IMR-90 (cell line): Measurements from ENCODE around the gene ALDH7A1. TPM values are rescaled to one million over a fixed set of nuclear protein-coding genes. Genes with fewer than 3 reads are reported as not detected.

Source experiments
- ATAC-seq: fragments of 200-7000 bp; cut with Tn5 transposase; 2 replicates; pipeline ENCODE4 v1.9.1; 2020; ENCODE audit warnings: low read depth, mild to moderate bottlenecking, moderate library complexity
- BruUV-seq: library from RNA; stranded (reverse); fragments of 400-500 nt; replicated peaks from 2 replicates; lab custom pipeline; 2021; lab: Mats Ljungman, UMichigan
- CTCF ChIA-PET: fragments of 300-600 bp; formaldehyde crosslinking; extraction: SDS; loops from one replicate; lab custom pipeline; 2021; ENCODE audit warnings: antibody characterized with exemption; lab: Yijun Ruan, JAX
- POLR2A ChIA-PET: fragments of 300-600 bp; sonication (Branson Sonifier 250); formaldehyde crosslinking; loops from one replicate; lab custom pipeline; 2022; ENCODE audit warnings: antibody characterized with exemption; ENCODE audit not compliant: unreplicated experiment; lab: Charles Lee
- DNase-seq: peaks from one replicate; pipeline ENCODE4 v3.0.0; 2013
- H2AFZ ChIP-seq: replicated peaks from 2 replicates; pipeline ENCODE3; 2013; ENCODE audit warnings: low read length, mild to moderate bottlenecking; ENCODE audit not compliant: poor library complexity
- H2AK5ac ChIP-seq: 2 replicates; pipeline ENCODE4 v1.6.1; 2013; ENCODE audit warnings: low read depth, low read length, inconsistent platforms
- H2AK9ac ChIP-seq: replicated peaks from 2 replicates; pipeline ENCODE3; 2013; ENCODE audit warnings: mild to moderate bottlenecking, low read depth, low read length, moderate library complexity; ENCODE audit not compliant: poor library complexity
- H2BK120ac ChIP-seq: 2 replicates; pipeline ENCODE4 v1.6.1; 2013; ENCODE audit warnings: low read depth, low read length, inconsistent platforms
- H2BK15ac ChIP-seq: 3 replicates; pipeline ENCODE4 v1.6.1; 2013; ENCODE audit warnings: low read depth, low read length, inconsistent platforms
- H2BK20ac ChIP-seq: 2 replicates; pipeline ENCODE4 v1.6.1; 2013; ENCODE audit warnings: low read depth, mild to moderate bottlenecking, inconsistent platforms, low read length, moderate library complexity
- H2BK5ac ChIP-seq: 2 replicates; pipeline ENCODE4 v1.6.1; 2013; ENCODE audit warnings: mild to moderate bottlenecking, low read depth, low read length, inconsistent platforms; ENCODE audit not compliant: poor library complexity, severe bottlenecking
- H3K14ac ChIP-seq: replicated peaks from 2 replicates; pipeline ENCODE4 v1.6.1; 2013; ENCODE audit warnings: low read depth, low read length, inconsistent platforms
- H3K18ac ChIP-seq: 2 replicates; pipeline ENCODE4 v1.6.1; 2013; ENCODE audit warnings: low read depth, low read length, control low read depth
- H3K23ac ChIP-seq: 2 replicates; pipeline ENCODE4 v1.6.1; 2013; ENCODE audit warnings: low read depth, low read length, inconsistent platforms
- H3K27ac ChIP-seq: 2 replicates; pipeline ENCODE4 v1.5.1; 2013; ENCODE audit warnings: mild to moderate bottlenecking, control low read depth, low read length; ENCODE audit not compliant: insufficient read depth
- H3K27me3 ChIP-seq: 2 replicates; pipeline ENCODE4 v1.6.1; 2013; ENCODE audit warnings: low read length; ENCODE audit not compliant: control insufficient read depth, insufficient read depth
- H3K36me3 ChIP-seq: 2 replicates; pipeline ENCODE4 v1.6.1; 2013; ENCODE audit warnings: low read length, mixed read lengths; ENCODE audit not compliant: control insufficient read depth, insufficient read depth
- H3K4ac ChIP-seq: 2 replicates; pipeline ENCODE4 v1.6.1; 2013; ENCODE audit warnings: low read depth, low read length, inconsistent platforms
- H3K4me1 ChIP-seq: 2 replicates; pipeline ENCODE4 v1.6.1; 2013; ENCODE audit warnings: low read length, mixed read lengths; ENCODE audit not compliant: control insufficient read depth, insufficient read depth
- H3K4me2 ChIP-seq: 2 replicates; pipeline ENCODE4 v1.6.1; 2013; ENCODE audit warnings: low read depth, mild to moderate bottlenecking, control low read depth, low read length, moderate library complexity
- H3K4me3 ChIP-seq: 2 replicates; pipeline ENCODE4 v1.5.1; 2013; ENCODE audit warnings: low read depth, mild to moderate bottlenecking, control low read depth, low read length, moderate library complexity; ENCODE audit not compliant: insufficient read depth
- H3K56ac ChIP-seq: 2 replicates; pipeline ENCODE4 v1.6.1; 2013; ENCODE audit warnings: low read length, inconsistent platforms; ENCODE audit not compliant: insufficient read depth; ENCODE audit errors: extremely low read depth
- H3K79me1 ChIP-seq, 2 experiments: 2 replicates each; pipeline ENCODE4 v1.6.1; 2013; ENCODE audit warnings: low read length in 2 of 2, inconsistent platforms in 1 of 2, low read depth in 1 of 2
- H3K9ac ChIP-seq: 2 replicates; pipeline ENCODE4 v1.6.1; 2013; ENCODE audit warnings: low read depth, low read length, control low read depth
- H3K9me1 ChIP-seq: 2 replicates; pipeline ENCODE4 v1.6.1; 2013; ENCODE audit warnings: low read length, inconsistent platforms; ENCODE audit not compliant: insufficient read depth
- H3K9me3 ChIP-seq: 2 replicates; pipeline ENCODE4 v1.6.1; 2013; ENCODE audit warnings: low read length; ENCODE audit not compliant: control insufficient read depth, insufficient read depth
- H4K20me1 ChIP-seq: 2 replicates; pipeline ENCODE4 v1.6.1; 2013; ENCODE audit warnings: low read length, inconsistent platforms; ENCODE audit not compliant: insufficient read depth
- H4K5ac ChIP-seq: 2 replicates; pipeline ENCODE4 v1.6.1; 2013; ENCODE audit warnings: mild to moderate bottlenecking, low read depth, low read length, control low read depth
- H4K8ac ChIP-seq, 2 experiments: 2 replicates each; pipeline ENCODE4 v1.6.1; 2013; ENCODE audit warnings: low read depth in 2 of 2, low read length in 2 of 2, control low read depth in 1 of 2, inconsistent platforms in 1 of 2
- H4K91ac ChIP-seq: 2 replicates; pipeline ENCODE4 v1.6.1; 2013; ENCODE audit warnings: low read depth, low read length, inconsistent platforms; ENCODE audit not compliant: insufficient read depth
- BHLHE40 ChIP-seq: fragments of 150-350 bp; IDR thresholded peaks from 2 replicates; pipeline ENCODE4 v1.6.1; 2016; ENCODE audit warnings: mild to moderate bottlenecking, low read depth, low read length
- CEBPB ChIP-seq: IDR thresholded peaks from 2 replicates; pipeline ENCODE4 v1.6.1; 2012; ENCODE audit warnings: low read depth, low read length, improper control_type of control experiment
- CHD1 ChIP-seq: IDR thresholded peaks from 2 replicates; pipeline ENCODE4 v1.6.1; 2012; ENCODE audit warnings: low read depth, low read length, improper control_type of control experiment
- FOS ChIP-seq: fragments of 150-350 bp; IDR thresholded peaks from 2 replicates; pipeline ENCODE4 v1.6.1; 2016; ENCODE audit warnings: low read depth, low read length
- MAFK ChIP-seq: IDR thresholded peaks from 2 replicates; pipeline ENCODE4 v1.6.1; 2012; ENCODE audit warnings: low read depth, low read length, improper control_type of control experiment
- MAZ ChIP-seq: IDR thresholded peaks from 2 replicates; pipeline ENCODE4 v1.6.1; 2012; ENCODE audit warnings: low read depth, mild to moderate bottlenecking, low read length, improper control_type of control experiment, moderate library complexity, borderline replicate concordance
- MXI1 ChIP-seq: IDR thresholded peaks from 2 replicates; pipeline ENCODE4 v1.6.1; 2012; ENCODE audit warnings: low read depth, mild to moderate bottlenecking, low read length, moderate library complexity, borderline replicate concordance
- NFE2L2 ChIP-seq: fragments of 150-350 bp; IDR thresholded peaks from 2 replicates; pipeline ENCODE4 v1.6.1; 2016; ENCODE audit warnings: low read depth, mild to moderate bottlenecking, low read length
- POLR2A ChIP-seq: IDR thresholded peaks from 2 replicates; pipeline ENCODE4 v1.6.1; 2012; ENCODE audit warnings: mild to moderate bottlenecking, low read depth, low read length
- RAD21 ChIP-seq: IDR thresholded peaks from 2 replicates; pipeline ENCODE4 v1.6.1; 2012; ENCODE audit warnings: low read length, improper control_type of control experiment
- RCOR1 ChIP-seq: IDR thresholded peaks from 2 replicates; pipeline ENCODE4 v1.6.1; 2012; ENCODE audit warnings: mild to moderate bottlenecking, low read length, improper control_type of control experiment; ENCODE audit not compliant: insufficient replicate concordance
- RFX5 ChIP-seq: IDR thresholded peaks from 2 replicates; pipeline ENCODE4 v1.8.0; 2012; ENCODE audit warnings: low read depth, mild to moderate bottlenecking, low read length, moderate library complexity
- SMC3 ChIP-seq: fragments of 150-350 bp; IDR thresholded peaks from 2 replicates; pipeline ENCODE4 v1.6.1; 2016; ENCODE audit warnings: low read depth, mild to moderate bottlenecking, antibody characterized with exemption, low read length, moderate library complexity
- WGBS, 2 experiments: methylation state at CpG; one replicate each; pipeline versions ENCODE4 v1.1.5 to v1.1.7; 2013; ENCODE audit warnings: missing lambda C conversion rate in 2 of 2; ENCODE audit not compliant: insufficient read length in 1 of 2; ENCODE audit errors: extremely low coverage in 2 of 2; 5-methylcytosine and 5-hydroxymethylcytosine counted together
- dilution Hi-C: fragments of 300-500 bp; cut with HindIII; formaldehyde crosslinking; loops from one replicate; pipeline ENCODE4 v1.14.3; 2018; ENCODE audit warnings: low sequenced_read_pairs; ENCODE audit not compliant: unreplicated experiment
- in situ Hi-C: fragments of 300-500 bp; cut with MboI; formaldehyde crosslinking; loops from 3 replicates; pipeline ENCODE4 v1.14.3; 2019; ENCODE audit warnings: low sequenced_read_pairs, inconsistent platforms, mixed read lengths
- intact Hi-C: fragments of 100-400 bp; cut with micrococcal nuclease; formaldehyde crosslinking; loops from 2 replicates; pipeline ENCODE4 v1.10.0; 2022
- polyA plus RNA-seq, 3 experiments: library from polyadenylated mRNA; depleted of rRNA; stranded (reverse); fragments of >200 nt; gene quantifications; 2 replicates each; pipeline ENCODE4 v1.2.3, GENCODE V29; 2012; ENCODE audit warnings: low replicate concordance in 1 of 3
- total RNA-seq: library from RNA; depleted of rRNA; stranded (reverse); fragments of >200 nt; gene quantifications from 2 replicates; pipeline ENCODE4 v1.2.3, GENCODE V29; 2012
- TF ChIP-seq, protein P1 (sequence below): fragments of 150-350 bp; IDR thresholded peaks from 2 replicates; pipeline ENCODE4 v1.6.1; 2017; ENCODE audit warnings: mild to moderate bottlenecking, antibody characterized with exemption, low read length, low read depth
- TF ChIP-seq, protein P2 (sequence below): conservative IDR thresholded peaks from 2 replicates; pipeline ENCODE4 v1.5.1; 2012; ENCODE audit warnings: mild to moderate bottlenecking, low read depth, low read length, improper control_type of control experiment
- TF ChIP-seq, protein P3 (sequence below): fragments of 150-350 bp; IDR thresholded peaks from 2 replicates; pipeline ENCODE4 v1.6.1; 2016; ENCODE audit warnings: low read depth, mild to moderate bottlenecking, low read length, moderate library complexity, borderline replicate concordance

The ALDH7A1 gene
- total and polyA plus RNA-seq, 2 of the 4 experiments (the other 2 are of a cell fraction) = 40.9 to 62.2 TPM

DNA sequence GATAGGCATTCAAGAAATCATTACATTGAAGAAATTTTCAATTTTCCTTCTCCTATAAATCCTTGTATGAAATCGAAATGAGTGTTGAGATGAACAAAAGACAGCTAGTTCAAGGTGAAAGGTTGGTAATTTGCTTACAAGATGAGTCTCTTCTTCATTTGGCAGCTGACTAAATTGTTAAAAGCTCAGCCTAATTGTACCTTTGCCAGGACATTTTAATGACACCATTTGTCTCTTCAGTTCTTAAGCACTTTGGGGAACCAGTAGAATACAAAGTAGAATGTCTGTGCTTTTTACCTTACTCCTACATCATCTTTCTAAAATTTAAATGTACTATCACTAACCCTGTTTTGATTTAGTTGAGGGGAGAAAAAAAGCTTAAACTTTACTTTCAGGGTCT lies 112.4 kb downstream of the ALDH7A1 start:
- peaks cover 0 to 2% of the 10 kb centered on the region in 2 experiments; a peak in 1 of 4 replicates for H3K79me1 ChIP-seq
- H4K20me1 ChIP-seq = no peaks in the 10 kb centered on the region
- no peaks in the 10 kb centered on the region for H3K27me3 ChIP-seq
- H2BK5ac ChIP-seq = no peak overlapping the region
- no peak overlapping the region for H3K4me3 ChIP-seq
- H3K9ac ChIP-seq = no peak overlapping the region
- no peak overlapping the region for H2BK20ac ChIP-seq
- no peak overlapping the region for H4K91ac ChIP-seq
- H3K4me2 ChIP-seq = no peak overlapping the region
- intact Hi-C loops = no loop called here
- H3K4ac ChIP-seq = no peak overlapping the region
- no peak overlapping the region for H3K56ac ChIP-seq
- BruUV-seq = no TSS peak
- H3K14ac ChIP-seq = no peak overlapping the region
- H2AK5ac ChIP-seq = no peak overlapping the region
- H2AK9ac ChIP-seq = no peak overlapping the region
- ChIA-PET CTCF (interaction anchor here (1.0 to 3.2 kb wide), 2 partner anchors 10 to 17 kb away, joined by 3 to 9 read pairs; no protein-coding TSS in a partner anchor), POLR2A (no interaction called here)
- in situ Hi-C loops = no loop called here
- no peak for DNase-seq
- H3K18ac ChIP-seq = no peak overlapping the region
- WGBS, 2 experiments = no CpG with 5 or more reads among the region's 1 CpG
- no peak overlapping the region for H2BK15ac ChIP-seq
- no peak for TF ChIP-seq RAD21
- TF ChIP-seq MAFK = no peak
- no peak for TF ChIP-seq RFX5
- TF ChIP-seq RCOR1 = no peak
- no peak for TF ChIP-seq FOS
- no peak for TF ChIP-seq MXI1
- TF ChIP-seq SMC3 = no peak
- no peak for TF ChIP-seq CHD1
- TF ChIP-seq, protein P1, sequence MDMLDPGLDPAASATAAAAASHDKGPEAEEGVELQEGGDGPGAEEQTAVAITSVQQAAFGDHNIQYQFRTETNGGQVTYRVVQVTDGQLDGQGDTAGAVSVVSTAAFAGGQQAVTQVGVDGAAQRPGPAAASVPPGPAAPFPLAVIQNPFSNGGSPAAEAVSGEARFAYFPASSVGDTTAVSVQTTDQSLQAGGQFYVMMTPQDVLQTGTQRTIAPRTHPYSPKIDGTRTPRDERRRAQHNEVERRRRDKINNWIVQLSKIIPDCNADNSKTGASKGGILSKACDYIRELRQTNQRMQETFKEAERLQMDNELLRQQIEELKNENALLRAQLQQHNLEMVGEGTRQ = no peak
- TF ChIP-seq MAZ = no peak
- TF ChIP-seq, protein P2, sequence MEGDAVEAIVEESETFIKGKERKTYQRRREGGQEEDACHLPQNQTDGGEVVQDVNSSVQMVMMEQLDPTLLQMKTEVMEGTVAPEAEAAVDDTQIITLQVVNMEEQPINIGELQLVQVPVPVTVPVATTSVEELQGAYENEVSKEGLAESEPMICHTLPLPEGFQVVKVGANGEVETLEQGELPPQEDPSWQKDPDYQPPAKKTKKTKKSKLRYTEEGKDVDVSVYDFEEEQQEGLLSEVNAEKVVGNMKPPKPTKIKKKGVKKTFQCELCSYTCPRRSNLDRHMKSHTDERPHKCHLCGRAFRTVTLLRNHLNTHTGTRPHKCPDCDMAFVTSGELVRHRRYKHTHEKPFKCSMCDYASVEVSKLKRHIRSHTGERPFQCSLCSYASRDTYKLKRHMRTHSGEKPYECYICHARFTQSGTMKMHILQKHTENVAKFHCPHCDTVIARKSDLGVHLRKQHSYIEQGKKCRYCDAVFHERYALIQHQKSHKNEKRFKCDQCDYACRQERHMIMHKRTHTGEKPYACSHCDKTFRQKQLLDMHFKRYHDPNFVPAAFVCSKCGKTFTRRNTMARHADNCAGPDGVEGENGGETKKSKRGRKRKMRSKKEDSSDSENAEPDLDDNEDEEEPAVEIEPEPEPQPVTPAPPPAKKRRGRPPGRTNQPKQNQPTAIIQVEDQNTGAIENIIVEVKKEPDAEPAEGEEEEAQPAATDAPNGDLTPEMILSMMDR = no peak
- no peak for TF ChIP-seq POLR2A
- no peak for TF ChIP-seq NFE2L2
- TF ChIP-seq BHLHE40 = no peak
- TF ChIP-seq, protein P3, sequence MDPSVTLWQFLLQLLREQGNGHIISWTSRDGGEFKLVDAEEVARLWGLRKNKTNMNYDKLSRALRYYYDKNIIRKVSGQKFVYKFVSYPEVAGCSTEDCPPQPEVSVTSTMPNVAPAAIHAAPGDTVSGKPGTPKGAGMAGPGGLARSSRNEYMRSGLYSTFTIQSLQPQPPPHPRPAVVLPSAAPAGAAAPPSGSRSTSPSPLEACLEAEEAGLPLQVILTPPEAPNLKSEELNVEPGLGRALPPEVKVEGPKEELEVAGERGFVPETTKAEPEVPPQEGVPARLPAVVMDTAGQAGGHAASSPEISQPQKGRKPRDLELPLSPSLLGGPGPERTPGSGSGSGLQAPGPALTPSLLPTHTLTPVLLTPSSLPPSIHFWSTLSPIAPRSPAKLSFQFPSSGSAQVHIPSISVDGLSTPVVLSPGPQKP = no peak
- no peak for TF ChIP-seq CEBPB
- dilution Hi-C loops = no loop called here
- H2AFZ ChIP-seq = no peak overlapping the region
- no peak overlapping the region for H3K27ac ChIP-seq
- no peaks in the 10 kb centered on the region for H3K9me3 ChIP-seq
- no peak overlapping the region for H3K23ac ChIP-seq
- H4K5ac ChIP-seq = no peak overlapping the region
- H2BK120ac ChIP-seq = no peak overlapping the region
- H3K36me3 ChIP-seq = peaks cover 4% of the 10 kb centered on the region
- H3K4me1 ChIP-seq = peaks cover 3% of the 10 kb centered on the region; the same call in 1 of the 2 replicates
- no peaks in the 10 kb centered on the region for H3K9me1 ChIP-seq
- ATAC-seq = no peak
- H4K8ac ChIP-seq = no peak overlapping the region
